Panc1 (cell line): ENCODE results near the gene TMEM242. TPM values are rescaled to one million over a fixed set of nuclear protein-coding genes. Genes with fewer than 3 reads are reported as not detected.

Experiments used
- ATAC-seq: fragments of 200-7000 bp; cut with Tn5 transposase; 2 replicates; pipeline ENCODE4 v1.9.1; 2020; ENCODE audit warnings: mild to moderate bottlenecking, moderate library complexity
- BruUV-seq: library from RNA; stranded (reverse); fragments of 400-500 nt; replicated peaks from 2 replicates; lab custom pipeline; 2021; lab: Mats Ljungman, UMichigan
- CTCF ChIA-PET: fragments of 300-600 bp; sonication (Branson Sonifier 250); formaldehyde crosslinking; loops from one replicate; lab custom pipeline; 2022; ENCODE audit warnings: antibody characterized with exemption; lab: Charles Lee
- POLR2A ChIA-PET: fragments of 300-600 bp; sonication (Branson Sonifier 250); formaldehyde crosslinking; loops from one replicate; lab custom pipeline; 2022; ENCODE audit warnings: antibody characterized with exemption; lab: Charles Lee
- DNase-seq: peaks from one replicate; pipeline ENCODE4 v3.0.0-alpha.2; 2010; ENCODE audit warnings: low read depth, low spot score
- H3K27ac ChIP-seq: 2 replicates; pipeline ENCODE4 v1.5.1; 2011; ENCODE audit warnings: mild to moderate bottlenecking, low read length, inconsistent platforms
- H3K27me3 ChIP-seq: fragments of 200-500 bp; sonication (Bioruptor generic); 2 replicates; pipeline ENCODE4 v1.6.0; 2014; ENCODE audit warnings: low read length, inconsistent platforms; ENCODE audit not compliant: control insufficient read depth, insufficient read depth
- H3K36me3 ChIP-seq: fragments of 200-500 bp; sonication (Bioruptor generic); 2 replicates; pipeline ENCODE4 v1.5.1; 2014; ENCODE audit warnings: inconsistent platforms, mild to moderate bottlenecking, low read length, moderate library complexity; ENCODE audit not compliant: control insufficient read depth, insufficient read depth
- H3K4me1 ChIP-seq: 2 replicates; pipeline ENCODE4 v1.5.1; 2011; ENCODE audit warnings: inconsistent platforms, mild to moderate bottlenecking, low read length, moderate library complexity; ENCODE audit not compliant: control insufficient read depth, insufficient read depth
- H3K4me3 ChIP-seq, 2 experiments: 2 replicates each; pipeline ENCODE4 v1.5.1; 2011 to 2012; ENCODE audit warnings: low read depth in 2 of 2, low read length in 2 of 2, mild to moderate bottlenecking in 2 of 2, inconsistent platforms in 1 of 2, moderate library complexity in 1 of 2
- H3K9me3 ChIP-seq: fragments of 200-500 bp; sonication (Bioruptor generic); 2 replicates; pipeline ENCODE4 v1.5.1; 2014; ENCODE audit warnings: low read depth, mild to moderate bottlenecking, inconsistent platforms, low read length, moderate library complexity; ENCODE audit not compliant: control insufficient read depth, insufficient read depth
- CTCF ChIP-seq: fragments of 450-650 bp; IDR thresholded peaks from 2 replicates; pipeline ENCODE4 v1.5.1; 2017; ENCODE audit warnings: mild to moderate bottlenecking
- POLR2AphosphoS5 ChIP-seq: IDR thresholded peaks from 2 replicates; pipeline ENCODE4 v1.6.1; 2012; ENCODE audit warnings: mild to moderate bottlenecking, low read depth, low read length, moderate library complexity
- REST ChIP-seq, 2 experiments: IDR thresholded peaks; 2 replicates each; pipeline ENCODE4 v1.6.1; 2011 to 2012; ENCODE audit warnings: low read depth in 2 of 2, control low read depth in 1 of 2, low read length in 1 of 2, mild to moderate bottlenecking in 1 of 2, moderate library complexity in 1 of 2; ENCODE audit not compliant: insufficient read depth in 1 of 2
- SIN3A ChIP-seq: IDR thresholded peaks from 2 replicates; pipeline ENCODE4 v1.6.1; 2012; ENCODE audit warnings: low read depth, mild to moderate bottlenecking, low read length, moderate library complexity, borderline replicate concordance; ENCODE audit not compliant: insufficient read depth
- TCF7L2 ChIP-seq: IDR thresholded peaks from 2 replicates; pipeline ENCODE4 v1.6.1; 2011; ENCODE audit warnings: mild to moderate bottlenecking, low read depth, low read length, inconsistent platforms
- in situ Hi-C: cut with HindIII; loops from 2 replicates; pipeline ENCODE4 v1.10.0; 2016; ENCODE audit warnings: low sequenced_read_pairs, low pct_unique_long_range_greater_than_20kb
- intact Hi-C: fragments of 100-400 bp; cut with micrococcal nuclease; formaldehyde crosslinking; loops from one replicate; pipeline ENCODE4 v1.10.0; 2022; ENCODE audit not compliant: unreplicated experiment
- total RNA-seq: library from RNA; stranded (reverse); gene quantifications from one replicate; pipeline ENCODE4 v1.2.1, GENCODE V29; 2021; ENCODE audit not compliant: unreplicated experiment

The TMEM242 gene
- total RNA-seq, 1 experiment from 2014 or later, result 6.8 TPM

GRCh38 chr6:157244175-157244574, 79.1 kb downstream of the TMEM242 start:
- Histone ChIP-seq H3K36me3 (no peaks in the 10 kb centered on the region), H3K27me3 (no peaks in the 10 kb centered on the region), H3K9me3 (no peaks in the 10 kb centered on the region), H3K27ac (no peak overlapping the region), H3K4me1 (no peaks in the 10 kb centered on the region), H3K4me3 (no peak overlapping the region)
- DNase-seq, result no peak
- no TSS peak for BruUV-seq
- no peak for TF ChIP-seq REST (IDR thresholded peaks at IDR 0.05; ENCODE audit: insufficient read depth in 1 of 2, low read depth in 2 of 2, low read length in 1 of 2)
- TF ChIP-seq TCF7L2, result no peak
- TF ChIP-seq POLR2AphosphoS5, result no peak
- no peak for TF ChIP-seq SIN3A
- TF ChIP-seq CTCF, result no peak
- ChIA-PET CTCF (no interaction called here), POLR2A (no interaction called here)
- in situ Hi-C loops, result no loop called here
- ATAC-seq, result no peak
- intact Hi-C loops, result no loop called here

GRCh38 chr6:157242791-157243190, 80.5 kb downstream of the TMEM242 start:
- POLR2A ChIA-PET, result no interaction called here
- in situ Hi-C loops, result no loop called here
- CTCF ChIA-PET, result no interaction called here
- no peak for ATAC-seq
- no peak overlapping the region for H3K4me3 ChIP-seq
- intact Hi-C loops, result no loop called here
- H3K27me3 ChIP-seq, result no peaks in the 10 kb centered on the region
- TF ChIP-seq POLR2AphosphoS5, result no peak
- no peak for TF ChIP-seq REST (IDR thresholded peaks at IDR 0.05; ENCODE audit: insufficient read depth in 1 of 2, low read depth in 2 of 2, low read length in 1 of 2)
- TF ChIP-seq SIN3A, result no peak
- TF ChIP-seq CTCF, result no peak
- no peak for TF ChIP-seq TCF7L2
- H3K4me1 ChIP-seq, result no peaks in the 10 kb centered on the region
- no peak overlapping the region for H3K27ac ChIP-seq
- no peak for DNase-seq
- H3K9me3 ChIP-seq, result no peaks in the 10 kb centered on the region
- H3K36me3 ChIP-seq, result no peaks in the 10 kb centered on the region
- BruUV-seq, result no TSS peak
